Lung (tissue), 12 donors: ENCODE results near the gene VOPP1. TPM values are rescaled to one million over a fixed set of nuclear protein-coding genes. Genes with fewer than 3 reads are reported as not detected.

Experiments
- ATAC-seq: fragments of 200-7000 bp; cut with Tn5 transposase; one replicate; pipeline ENCODE4 v1.9.1; 2020; ENCODE audit warnings: moderate number of reproducible peaks; ENCODE audit not compliant: insufficient read depth, low FRiP score
- DNase-seq, 3 donors: peaks; one replicate each; pipeline ENCODE4 v3.0.0-alpha.2; 2013 to 2017
- H3K27ac ChIP-seq, 2 donors: one replicate each; pipeline ENCODE4 v1.5.1; 2013; ENCODE audit warnings: mild to moderate bottlenecking in 2 of 2, moderate library complexity in 2 of 2, control low read depth in 1 of 2, inconsistent platforms in 1 of 2, low read depth in 1 of 2, low read length in 1 of 2
- H3K27me3 ChIP-seq, 3 donors: one replicate each; pipeline ENCODE4 v1.5.1; 2013; ENCODE audit warnings: low read length in 2 of 3; ENCODE audit not compliant: control insufficient read depth in 3 of 3, insufficient read depth in 3 of 3
- H3K36me3 ChIP-seq, 4 donors: one replicate each; pipeline ENCODE4 v1.5.1; 2013; ENCODE audit warnings: low read length in 4 of 4, mild to moderate bottlenecking in 1 of 4, moderate library complexity in 1 of 4; ENCODE audit not compliant: control insufficient read depth in 4 of 4, insufficient read depth in 4 of 4
- H3K4me1 ChIP-seq, 5 donors: one replicate each; pipeline ENCODE4 v1.5.1; 2013; ENCODE audit warnings: low read length in 5 of 5, mild to moderate bottlenecking in 2 of 5, moderate library complexity in 1 of 5; ENCODE audit not compliant: control insufficient read depth in 5 of 5, insufficient read depth in 5 of 5
- H3K4me3 ChIP-seq: one replicate; pipeline ENCODE4 v1.5.1; 2013; ENCODE audit warnings: mild to moderate bottlenecking, control low read depth, moderate library complexity
- H3K9ac ChIP-seq, 2 donors: one replicate each; pipeline ENCODE4 v1.5.1; 2013; ENCODE audit warnings: low read length in 2 of 2, control low read depth in 1 of 2; ENCODE audit not compliant: insufficient read depth in 1 of 2
- H3K9me3 ChIP-seq, 4 donors: one replicate each; pipeline ENCODE4 v1.5.1; 2013; ENCODE audit warnings: low read length in 3 of 4, mild to moderate bottlenecking in 1 of 4, moderate library complexity in 1 of 4; ENCODE audit not compliant: control insufficient read depth in 4 of 4, insufficient read depth in 3 of 4
- CTCF ChIP-seq: IDR thresholded peaks from 2 replicates; pipeline ENCODE4 v1.5.1; 2012; ENCODE audit warnings: mild to moderate bottlenecking; ENCODE audit errors: control extremely low read depth, extremely low read depth
- WGBS, 2 donors: extraction: QIAGEN DNeasy Blood & Tissue Kit; methylation state at CpG; one replicate each; pipeline ENCODE4 v1.1.7; 2013; 5-methylcytosine and 5-hydroxymethylcytosine counted together
- polyA plus RNA-seq, 2 donors: library from polyadenylated mRNA; stranded (reverse); fragments of 200-250 nt; gene quantifications; one replicate each; pipeline ENCODE4 v1.2.1, GENCODE V29; 2013
- total RNA-seq, 2 donors: library from RNA; depleted of rRNA in 1 of 2; stranded (reverse); fragments of >200 nt in 1 of 2; gene quantifications; one replicate each; pipeline ENCODE4 v1.2.1, GENCODE V29; 2014 to 2021
- donor health status: control.
- donor health status: control.
- donor health status: Bipolar disorder and iron deficiency.
- donor health status: healthy.
- donor health status: DM: yes; HTN: yes; CAD: no.

VOPP1 gene
- total and polyA plus RNA-seq, 4 donors = 25.8 to 64.0 (median 38.0) TPM

GRCh38 chr7:55470261-55470660 lies 102.0 kb downstream of the VOPP1 start:
- no peak overlapping the region for H3K9ac ChIP-seq
- peaks cover 0 to 11% (median 0%) of the 10 kb centered on the region in 4 donors for H3K9me3 ChIP-seq
- no peak for TF ChIP-seq CTCF
- no peak for DNase-seq
- H3K36me3 ChIP-seq = peaks cover 0 to 3% (median under 1%) of the 10 kb centered on the region in 4 donors
- H3K27ac ChIP-seq = no peak overlapping the region
- H3K4me1 ChIP-seq = peaks cover 0 to 7% (median 0%) of the 10 kb centered on the region in 5 donors
- H3K27me3 ChIP-seq = no peaks in the 10 kb centered on the region
- WGBS, 2 donors = 75 to 85% methylated on average over 2 of the region's 2 CpGs
- no peak for ATAC-seq
- H3K4me3 ChIP-seq = no peak overlapping the region

- no peak for DNase-seq
- no peak for ATAC-seq
- Histone ChIP-seq H3K4me1 (peaks cover 0 to 7% (median 0%) of the 10 kb centered on the region in 5 donors), H3K4me3 (no peak overlapping the region), H3K9me3 (peaks cover 0 to 11% (median 0%) of the 10 kb centered on the region in 4 donors), H3K27me3 (no peaks in the 10 kb centered on the region), H3K9ac (no peak overlapping the region), H3K27ac (peak overlapping the region in 1 of 2 donors; percentile 20), H3K36me3 (peaks cover 0 to 3% (median 1%) of the 10 kb centered on the region in 4 donors)
- no peak for TF ChIP-seq CTCF
- WGBS, 2 donors = 59 to 61% methylated on average over 3 of the region's 3 CpGs
These were observed 102.6 kb downstream of the VOPP1 start for GRCh38 chr7:55469721-55470120.

GRCh38 chr7:55469271-55469681 lies 103.0 kb downstream of the VOPP1 start:
- Histone ChIP-seq H3K27me3 (no peaks in the 10 kb centered on the region), H3K9ac (no peak overlapping the region), H3K4me3 (no peak overlapping the region), H3K4me1 (peaks cover 0 to 7% (median 0%) of the 10 kb centered on the region in 5 donors), H3K9me3 (peaks cover 0 to 13% (median 0%) of the 10 kb centered on the region in 4 donors), H3K27ac (peak overlapping the region in 1 of 2 donors; percentile 20), H3K36me3 (peaks cover 0 to 4% (median 1%) of the 10 kb centered on the region in 4 donors)
- no peak for TF ChIP-seq CTCF
- WGBS, 2 donors = 76% methylated on average over 2 of the region's 2 CpGs
- no peak for ATAC-seq
- no peak for DNase-seq

- Histone ChIP-seq H3K27me3 (no peaks in the 10 kb centered on the region), H3K4me3 (no peak overlapping the region), H3K36me3 (peaks cover 0 to 11% (median 1%) of the 10 kb centered on the region in 4 donors), H3K9ac (no peak overlapping the region), H3K27ac (no peak overlapping the region), H3K9me3 (peaks cover 0 to 21% (median 0%) of the 10 kb centered on the region in 4 donors), H3K4me1 (peaks cover 0 to 7% (median 0%) of the 10 kb centered on the region in 5 donors)
- no peak for DNase-seq
- TF ChIP-seq CTCF = no peak
- ATAC-seq = no peak
- WGBS, 2 donors = 96 to 98% methylated on average over 8 of the region's 8 CpGs
These were observed 103.8 kb downstream of the VOPP1 start for GRCh38 chr7:55468495-55468894.
